ENCODE results near the gene PPARA. TPM values are rescaled to one million over a fixed set of nuclear protein-coding genes. Genes with fewer than 3 reads are reported as not detected.

Gene PPARA
- total and polyA plus RNA-seq, 2 donors (not counting 3 experiments of a cell fraction or from before 2014, with no cell fraction given), result 3.1 to 10.7 TPM

DNA sequence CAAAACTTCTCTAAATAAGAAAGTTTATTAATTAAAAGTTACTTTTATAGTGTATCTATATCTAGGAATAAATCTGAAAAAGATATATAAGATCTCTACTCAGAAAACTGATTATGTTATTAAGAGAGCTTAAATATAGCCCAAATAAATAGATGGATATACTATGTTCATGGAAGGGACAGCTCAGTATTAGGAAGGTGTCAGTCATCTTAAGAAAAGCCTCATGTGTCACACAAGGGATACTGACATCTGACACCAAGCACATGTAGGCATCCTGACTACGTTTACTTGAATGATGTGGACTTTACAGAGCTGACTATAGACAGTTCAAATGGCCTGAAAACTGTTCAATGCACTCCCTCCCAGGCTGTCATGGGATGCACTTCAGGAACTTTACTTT lies 19.3 kb downstream of the PPARA start:
- Histone ChIP-seq H3K27ac (ENCODE audit: insufficient read depth, low read depth, low read length) (no peak overlapping the region), H2AFZ (ENCODE audit: low read depth, low read length) (no peak overlapping the region), H3K79me2 (ENCODE audit: control insufficient read depth, insufficient read depth, low read length) (no peaks in the 10 kb centered on the region), H3K9ac (replicated peaks; ENCODE audit: extremely low read depth, insufficient read depth, low read length) (no peak overlapping the region), H3K9me3 (replicated peaks; ENCODE audit: control insufficient read depth, insufficient read depth, low read length) (no peaks in the 10 kb centered on the region), H4K20me1 (replicated peaks; ENCODE audit: control insufficient read depth, extremely low read depth, insufficient read depth, low read length) (no peaks in the 10 kb centered on the region), H3K9me1 (replicated peaks; ENCODE audit: control insufficient read depth, extremely low read depth, insufficient read depth, low read length) (no peaks in the 10 kb centered on the region), H3K4me2 (ENCODE audit: insufficient read depth, low read length) (no peak overlapping the region), H3K4me1 (ENCODE audit: control insufficient read depth, extremely low read depth, insufficient read depth, low read length) (peaks cover 6% of the 10 kb centered on the region), H3K4me3 (replicated peaks in 1 of 3; ENCODE audit: insufficient read depth in 1 of 3, low read depth in 1 of 3, low read length in 3 of 3) (no peak overlapping the region), H3K27me3 (ENCODE audit: control insufficient read depth in 2 of 2, insufficient read depth in 2 of 2, low read length in 2 of 2) (no peaks in the 10 kb centered on the region), H3K36me3 (ENCODE audit: control insufficient read depth in 2 of 2, extremely low read depth in 1 of 2, insufficient read depth in 2 of 2, low read length in 2 of 2) (no peaks in the 10 kb centered on the region)
- CTCF ChIA-PET, result no interaction called here
- POLR2A ChIA-PET, result no interaction called here
- intact Hi-C loops (cut with micrococcal nuclease) (no loop called here), dilution Hi-C loops (cut with MboI; ENCODE audit: extremely low pct_ligation_motif_present, low sequenced_read_pairs) (no loop called here)
- TF ChIP-seq FOS (IDR thresholded peaks at IDR 0.05; ENCODE audit: borderline replicate concordance, insufficient read depth, low read length) (no peak), POLR2AphosphoS5 (IDR thresholded peaks at IDR 0.05; ENCODE audit: insufficient read depth, low read depth, low read length) (no peak), EZH2 (IDR thresholded peaks at IDR 0.05; ENCODE audit: borderline replicate concordance, low read depth, low read length, severe bottlenecking) (no peak)
- TF ChIP-seq, protein P1, sequence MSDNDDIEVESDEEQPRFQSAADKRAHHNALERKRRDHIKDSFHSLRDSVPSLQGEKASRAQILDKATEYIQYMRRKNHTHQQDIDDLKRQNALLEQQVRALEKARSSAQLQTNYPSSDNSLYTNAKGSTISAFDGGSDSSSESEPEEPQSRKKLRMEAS (IDR thresholded peaks at IDR 0.05; ENCODE audit: insufficient read depth, insufficient read length), result no peak
- FAIRE-seq (no peak), DNase-seq (ENCODE audit: low read depth, low spot score) (no peak)
- no TSS peak for BruUV-seq (replicated peaks)

DNA sequence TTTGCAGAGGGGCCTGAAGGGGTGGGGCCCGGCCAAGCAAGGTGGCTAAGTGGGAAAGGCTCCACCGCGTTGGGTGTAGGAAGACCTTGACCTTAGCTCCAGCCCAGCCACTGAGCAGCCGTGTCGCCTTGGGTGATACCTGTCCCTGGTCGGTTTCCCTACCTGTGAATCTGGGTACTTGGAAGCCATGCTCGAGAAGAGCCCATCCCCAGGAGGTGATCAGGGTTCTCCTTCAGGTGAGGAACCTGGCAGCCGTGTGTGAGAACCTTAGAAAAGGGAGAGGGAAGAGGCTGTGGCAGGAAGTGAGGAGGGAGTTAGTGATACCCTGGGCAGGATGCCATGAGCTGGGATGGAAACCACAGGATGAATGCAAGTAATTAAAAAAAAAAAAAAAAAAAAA lies 21.6 kb downstream of the PPARA start:
- Histone ChIP-seq H3K9me3 (replicated peaks; ENCODE audit: control insufficient read depth, insufficient read depth, low read length) (no peaks in the 10 kb centered on the region), H3K4me3 (replicated peaks in 1 of 3; ENCODE audit: insufficient read depth in 1 of 3, low read depth in 1 of 3, low read length in 3 of 3) (no peak overlapping the region), H3K27me3 (ENCODE audit: control insufficient read depth in 2 of 2, insufficient read depth in 2 of 2, low read length in 2 of 2) (no peaks in the 10 kb centered on the region), H4K20me1 (replicated peaks; ENCODE audit: control insufficient read depth, extremely low read depth, insufficient read depth, low read length) (no peaks in the 10 kb centered on the region), H3K27ac (ENCODE audit: insufficient read depth, low read depth, low read length) (no peak overlapping the region), H2AFZ (ENCODE audit: low read depth, low read length) (no peak overlapping the region), H3K9me1 (replicated peaks; ENCODE audit: control insufficient read depth, extremely low read depth, insufficient read depth, low read length) (no peaks in the 10 kb centered on the region), H3K4me2 (ENCODE audit: insufficient read depth, low read length) (no peak overlapping the region), H3K79me2 (ENCODE audit: control insufficient read depth, insufficient read depth, low read length) (no peaks in the 10 kb centered on the region), H3K4me1 (ENCODE audit: control insufficient read depth, extremely low read depth, insufficient read depth, low read length) (peaks cover 6% of the 10 kb centered on the region), H3K9ac (replicated peaks; ENCODE audit: extremely low read depth, insufficient read depth, low read length) (no peak overlapping the region), H3K36me3 (ENCODE audit: control insufficient read depth in 2 of 2, extremely low read depth in 1 of 2, insufficient read depth in 2 of 2, low read length in 2 of 2) (no peaks in the 10 kb centered on the region)
- CTCF ChIA-PET, result interaction anchor here (0.9 to 1.1 kb wide), 3 partner anchors 47 to 64 kb away, joined by 3 to 4 read pairs (median 4); no protein-coding TSS in a partner anchor
- POLR2A ChIA-PET, result no interaction called here
- intact Hi-C loops (cut with micrococcal nuclease) (no loop called here), dilution Hi-C loops (cut with MboI; ENCODE audit: extremely low pct_ligation_motif_present, low sequenced_read_pairs) (no loop called here)
- FAIRE-seq (no peak), DNase-seq (ENCODE audit: low read depth, low spot score) (no peak)
- BruUV-seq (replicated peaks), result no TSS peak
- no peak for TF ChIP-seq POLR2AphosphoS5 (IDR thresholded peaks at IDR 0.05; ENCODE audit: insufficient read depth, low read depth, low read length)
- no peak for TF ChIP-seq EZH2 (IDR thresholded peaks at IDR 0.05; ENCODE audit: borderline replicate concordance, low read depth, low read length, severe bottlenecking)
- no peak for TF ChIP-seq GATA2 (IDR thresholded peaks at IDR 0.05; ENCODE audit: insufficient read depth, insufficient read length, low read depth, low read length)
- no peak for TF ChIP-seq FOS (IDR thresholded peaks at IDR 0.05; ENCODE audit: borderline replicate concordance, insufficient read depth, low read length)
- TF ChIP-seq, protein P2, sequence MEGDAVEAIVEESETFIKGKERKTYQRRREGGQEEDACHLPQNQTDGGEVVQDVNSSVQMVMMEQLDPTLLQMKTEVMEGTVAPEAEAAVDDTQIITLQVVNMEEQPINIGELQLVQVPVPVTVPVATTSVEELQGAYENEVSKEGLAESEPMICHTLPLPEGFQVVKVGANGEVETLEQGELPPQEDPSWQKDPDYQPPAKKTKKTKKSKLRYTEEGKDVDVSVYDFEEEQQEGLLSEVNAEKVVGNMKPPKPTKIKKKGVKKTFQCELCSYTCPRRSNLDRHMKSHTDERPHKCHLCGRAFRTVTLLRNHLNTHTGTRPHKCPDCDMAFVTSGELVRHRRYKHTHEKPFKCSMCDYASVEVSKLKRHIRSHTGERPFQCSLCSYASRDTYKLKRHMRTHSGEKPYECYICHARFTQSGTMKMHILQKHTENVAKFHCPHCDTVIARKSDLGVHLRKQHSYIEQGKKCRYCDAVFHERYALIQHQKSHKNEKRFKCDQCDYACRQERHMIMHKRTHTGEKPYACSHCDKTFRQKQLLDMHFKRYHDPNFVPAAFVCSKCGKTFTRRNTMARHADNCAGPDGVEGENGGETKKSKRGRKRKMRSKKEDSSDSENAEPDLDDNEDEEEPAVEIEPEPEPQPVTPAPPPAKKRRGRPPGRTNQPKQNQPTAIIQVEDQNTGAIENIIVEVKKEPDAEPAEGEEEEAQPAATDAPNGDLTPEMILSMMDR (IDR thresholded peaks at IDR 0.05; ENCODE audit: extremely low read depth in 1 of 2, insufficient read depth in 1 of 2, low read depth in 1 of 2, low read length in 2 of 2), result no peak
- no peak for TF ChIP-seq POLR2A (IDR thresholded peaks at IDR 0.05; ENCODE audit: low read depth, low read length)
- TF ChIP-seq JUN (IDR thresholded peaks at IDR 0.05; ENCODE audit: borderline replicate concordance, insufficient read depth, insufficient read length, low read depth), result no peak
- no peak for TF ChIP-seq MYC (IDR thresholded peaks at IDR 0.05; ENCODE audit: low read depth, low read length)
- TF ChIP-seq, protein P1 (IDR thresholded peaks at IDR 0.05; ENCODE audit: insufficient read depth, insufficient read length), result no peak
